ENCODE measurements around the gene MKRN2OS. TPM values are rescaled to one million over a fixed set of nuclear protein-coding genes. Genes with fewer than 3 reads are reported as not detected.

The MKRN2OS gene
- total RNA-seq, 1 donor from 2014 or later: 2.0 TPM

DNA sequence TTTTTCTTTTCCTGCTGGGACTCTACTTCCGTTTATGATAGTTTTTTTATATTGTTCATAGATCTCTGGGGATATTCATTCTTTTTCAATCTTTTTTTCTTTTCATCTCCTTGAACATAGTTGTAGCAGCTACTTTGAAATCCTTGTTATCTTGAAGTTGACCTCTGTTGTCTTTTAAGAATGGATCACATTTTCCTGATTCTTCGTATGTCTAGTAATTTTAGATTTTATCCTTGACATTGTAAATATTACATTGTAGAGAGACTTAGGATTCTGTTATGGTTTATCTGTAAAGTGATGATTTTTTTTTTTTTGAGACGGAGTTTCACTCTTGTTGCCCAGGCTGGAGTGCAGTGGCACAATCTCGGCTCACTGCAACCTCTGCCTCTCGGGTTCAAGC, 32.1 kb upstream of the MKRN2OS start:
- peaks cover 25% of the 10 kb centered on the region for H3K36me3 Mint-ChIP-seq (ENCODE audit: insufficient read depth)
- no peak overlapping the region for H3K4me3 Mint-ChIP-seq (ENCODE audit: low read depth)
- no peaks in the 10 kb centered on the region for H3K4me1 Mint-ChIP-seq (ENCODE audit: low read depth)
- TF ChIP-seq, protein P1, sequence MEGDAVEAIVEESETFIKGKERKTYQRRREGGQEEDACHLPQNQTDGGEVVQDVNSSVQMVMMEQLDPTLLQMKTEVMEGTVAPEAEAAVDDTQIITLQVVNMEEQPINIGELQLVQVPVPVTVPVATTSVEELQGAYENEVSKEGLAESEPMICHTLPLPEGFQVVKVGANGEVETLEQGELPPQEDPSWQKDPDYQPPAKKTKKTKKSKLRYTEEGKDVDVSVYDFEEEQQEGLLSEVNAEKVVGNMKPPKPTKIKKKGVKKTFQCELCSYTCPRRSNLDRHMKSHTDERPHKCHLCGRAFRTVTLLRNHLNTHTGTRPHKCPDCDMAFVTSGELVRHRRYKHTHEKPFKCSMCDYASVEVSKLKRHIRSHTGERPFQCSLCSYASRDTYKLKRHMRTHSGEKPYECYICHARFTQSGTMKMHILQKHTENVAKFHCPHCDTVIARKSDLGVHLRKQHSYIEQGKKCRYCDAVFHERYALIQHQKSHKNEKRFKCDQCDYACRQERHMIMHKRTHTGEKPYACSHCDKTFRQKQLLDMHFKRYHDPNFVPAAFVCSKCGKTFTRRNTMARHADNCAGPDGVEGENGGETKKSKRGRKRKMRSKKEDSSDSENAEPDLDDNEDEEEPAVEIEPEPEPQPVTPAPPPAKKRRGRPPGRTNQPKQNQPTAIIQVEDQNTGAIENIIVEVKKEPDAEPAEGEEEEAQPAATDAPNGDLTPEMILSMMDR (IDR thresholded peaks at IDR 0.05; ENCODE audit: unreplicated experiment): no peak
- no peaks in the 10 kb centered on the region for H3K9me3 Mint-ChIP-seq (ENCODE audit: low read depth)
- H3K27me3 Mint-ChIP-seq: no peaks in the 10 kb centered on the region
- no peak for DNase-seq (ENCODE audit: low spot score, unreplicated experiment)
- H3K27ac Mint-ChIP-seq: no peak overlapping the region

DNA sequence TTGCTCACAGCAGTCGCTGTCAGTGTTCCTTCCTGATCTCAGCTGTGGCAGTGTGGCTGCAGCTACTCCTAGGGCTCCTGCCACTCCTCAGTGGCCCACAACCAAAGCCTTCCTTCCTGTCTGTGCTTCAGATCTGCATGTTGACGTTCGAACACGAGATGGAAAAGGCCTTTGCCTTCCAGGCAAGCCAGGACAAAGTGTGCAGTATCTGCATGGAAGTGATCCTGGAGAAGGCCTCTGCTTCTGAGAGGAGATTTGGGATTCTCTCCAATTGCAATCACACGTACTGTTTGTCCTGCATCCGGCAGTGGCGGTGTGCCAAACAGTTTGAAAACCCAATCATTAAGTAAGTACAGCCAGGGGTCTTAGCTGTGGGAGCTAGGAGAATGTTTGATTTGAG, 29.4 kb upstream of the MKRN2OS start:
- H3K9me3 Mint-ChIP-seq (ENCODE audit: low read depth): no peaks in the 10 kb centered on the region
- H3K27ac Mint-ChIP-seq: no peak overlapping the region
- no peak for DNase-seq (ENCODE audit: low spot score, unreplicated experiment)
- no peaks in the 10 kb centered on the region for H3K27me3 Mint-ChIP-seq
- H3K36me3 Mint-ChIP-seq (ENCODE audit: insufficient read depth): peaks cover 30% of the 10 kb centered on the region
- TF ChIP-seq, protein P1 (IDR thresholded peaks at IDR 0.05; ENCODE audit: unreplicated experiment): no peak
- no peak overlapping the region for H3K4me3 Mint-ChIP-seq (ENCODE audit: low read depth)
- H3K4me1 Mint-ChIP-seq (ENCODE audit: low read depth): no peaks in the 10 kb centered on the region

DNA sequence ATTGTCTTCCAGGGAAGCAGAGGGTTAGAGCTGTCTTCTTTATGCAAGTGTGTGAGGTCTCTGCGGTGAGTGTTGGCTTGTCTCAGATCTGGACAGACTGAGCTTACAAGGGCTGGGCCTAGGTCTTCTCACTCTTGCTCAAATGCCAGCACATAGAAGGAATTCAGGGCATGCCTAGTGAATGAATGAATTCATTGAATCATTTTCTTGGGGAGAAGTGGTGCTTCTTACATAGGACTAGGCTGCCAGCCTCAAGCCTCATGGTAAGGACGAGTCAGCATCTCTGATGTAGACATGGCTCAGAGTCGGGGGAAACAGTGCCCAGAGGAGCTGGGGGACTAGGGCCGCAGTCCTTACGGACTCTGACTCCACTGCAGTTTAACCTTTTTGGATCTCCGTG, 28.8 kb upstream of the MKRN2OS start:
- H3K9me3 Mint-ChIP-seq (ENCODE audit: low read depth): no peaks in the 10 kb centered on the region
- H3K36me3 Mint-ChIP-seq (ENCODE audit: insufficient read depth): peaks cover 28% of the 10 kb centered on the region
- no peak for DNase-seq (ENCODE audit: low spot score, unreplicated experiment)
- no peak overlapping the region for H3K27ac Mint-ChIP-seq
- TF ChIP-seq, protein P1 (IDR thresholded peaks at IDR 0.05; ENCODE audit: unreplicated experiment): no peak
- H3K4me1 Mint-ChIP-seq (ENCODE audit: low read depth): no peaks in the 10 kb centered on the region
- H3K4me3 Mint-ChIP-seq (ENCODE audit: low read depth): no peak overlapping the region
- no peaks in the 10 kb centered on the region for H3K27me3 Mint-ChIP-seq

DNA sequence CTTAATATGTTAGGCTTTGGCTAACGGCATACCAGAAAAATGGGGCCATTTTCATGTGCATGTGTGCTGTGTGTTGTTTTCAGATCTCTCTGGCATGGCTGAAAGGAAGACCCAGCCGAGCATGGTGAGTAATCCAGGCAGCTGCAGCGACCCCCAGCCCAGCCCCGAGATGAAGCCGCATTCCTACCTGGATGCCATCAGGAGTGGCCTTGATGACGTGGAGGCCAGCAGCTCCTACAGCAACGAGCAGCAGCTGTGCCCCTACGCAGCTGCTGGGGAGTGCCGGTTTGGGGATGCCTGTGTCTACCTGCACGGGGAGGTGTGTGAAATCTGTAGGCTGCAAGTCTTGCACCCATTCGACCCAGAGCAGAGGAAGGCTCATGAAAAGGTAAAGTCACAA, 26.7 kb upstream of the MKRN2OS start:
- TF ChIP-seq, protein P1 (IDR thresholded peaks at IDR 0.05; ENCODE audit: unreplicated experiment): no peak
- Mint-ChIP-seq H3K9me3 (ENCODE audit: low read depth) (no peaks in the 10 kb centered on the region), H3K4me1 (ENCODE audit: low read depth) (no peaks in the 10 kb centered on the region), H3K36me3 (ENCODE audit: insufficient read depth) (peaks cover 24% of the 10 kb centered on the region), H3K4me3 (ENCODE audit: low read depth) (no peak overlapping the region), H3K27ac (no peak overlapping the region), H3K27me3 (no peaks in the 10 kb centered on the region)
- DNase-seq (ENCODE audit: low spot score, unreplicated experiment): no peak

DNA sequence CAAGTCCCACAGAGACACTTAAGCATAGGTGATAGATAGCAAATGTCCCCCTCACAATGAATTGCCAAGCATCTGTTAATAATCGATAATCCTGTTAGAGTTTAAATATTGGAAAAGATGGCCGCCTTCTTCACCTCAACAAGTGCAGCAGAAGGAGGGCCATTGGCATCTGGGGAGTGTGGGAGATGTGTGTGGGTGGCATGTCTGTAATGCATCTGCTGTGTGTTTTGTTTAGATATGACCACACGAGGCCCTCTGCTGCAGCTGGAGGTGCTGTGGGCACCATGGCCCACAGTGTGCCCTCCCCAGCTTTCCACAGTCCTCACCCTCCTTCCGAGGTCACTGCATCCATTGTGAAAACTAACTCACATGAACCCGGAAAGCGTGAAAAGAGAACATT, 24.5 kb upstream of the MKRN2OS start:
- Mint-ChIP-seq H3K36me3 (ENCODE audit: insufficient read depth) (peaks cover 30% of the 10 kb centered on the region), H3K9me3 (ENCODE audit: low read depth) (peaks cover 3% of the 10 kb centered on the region), H3K27me3 (no peaks in the 10 kb centered on the region), H3K27ac (no peak overlapping the region), H3K4me1 (ENCODE audit: low read depth) (no peaks in the 10 kb centered on the region), H3K4me3 (ENCODE audit: low read depth) (no peak overlapping the region)
- TF ChIP-seq, protein P1 (IDR thresholded peaks at IDR 0.05; ENCODE audit: unreplicated experiment): no peak
- no peak for DNase-seq (ENCODE audit: low spot score, unreplicated experiment)
